ENCODE results near the gene RPS6KA5. TPM values are rescaled to one million over a fixed set of nuclear protein-coding genes. Genes with fewer than 3 reads are reported as not detected.
A peak's percentile ranks its signal among the peaks of the same experiment; 100 is the strongest.

RPS6KA5 gene
- total and polyA plus RNA-seq, 10 donors = 1.4 to 17.8 (median 8.5) TPM

- no peak overlapping the region for H3K4me3 ChIP-seq
- peaks cover 12 to 63% (median 44%) of the 10 kb centered on the region in 6 donors for H3K4me1 ChIP-seq
- TF ChIP-seq POLR2AphosphoS5 (IDR thresholded peaks at IDR 0.05) (no peak), POLR2A (IDR thresholded peaks at IDR 0.05) (no peak), CTCF (IDR thresholded peaks at IDR 0.05 in 8 of 11, conservative IDR thresholded peaks at IDR 0.05 in 3 of 11) (no peak)
- DNase-seq = no peak
- intact Hi-C loops (cut with DNase I; ENCODE audit: low total_unique reads) = no loop called here
- H3K27ac ChIP-seq = no peak overlapping the region
- H3K27me3 ChIP-seq (replicated peaks in 1 of 7) = no peaks in the 10 kb centered on the region
- H3K9me3 ChIP-seq = no peaks in the 10 kb centered on the region
- 90 to 94% (median 92%) methylated on average over 7 of the region's 7 CpGs for WGBS, 5 donors
- no peaks in the 10 kb centered on the region for H3K36me3 ChIP-seq
Observed at GRCh38 chr14:90809530-90810312, 250.7 kb downstream of the RPS6KA5 start.

- intact Hi-C loops (cut with DNase I; ENCODE audit: low total_unique reads) = no loop called here
- Histone ChIP-seq H3K27me3 (replicated peaks in 1 of 7) (no peaks in the 10 kb centered on the region), H3K4me1 (peaks cover 12 to 63% (median 48%) of the 10 kb centered on the region in 6 donors), H3K9me3 (no peaks in the 10 kb centered on the region), H3K27ac (peak overlapping the region in 1 of 8 donors; percentile 33), H3K4me3 (no peak overlapping the region), H3K36me3 (no peaks in the 10 kb centered on the region)
- DNase-seq = no peak
- TF ChIP-seq CTCF (IDR thresholded peaks at IDR 0.05 in 8 of 11, conservative IDR thresholded peaks at IDR 0.05 in 3 of 11) (no peak), POLR2AphosphoS5 (IDR thresholded peaks at IDR 0.05) (no peak), POLR2A (IDR thresholded peaks at IDR 0.05) (no peak)
- 84 to 90% (median 88%) methylated on average over 15 of the region's 15 CpGs for WGBS, 5 donors
Observed at GRCh38 chr14:90808759-90809529, 251.5 kb downstream of the RPS6KA5 start.

DNA sequence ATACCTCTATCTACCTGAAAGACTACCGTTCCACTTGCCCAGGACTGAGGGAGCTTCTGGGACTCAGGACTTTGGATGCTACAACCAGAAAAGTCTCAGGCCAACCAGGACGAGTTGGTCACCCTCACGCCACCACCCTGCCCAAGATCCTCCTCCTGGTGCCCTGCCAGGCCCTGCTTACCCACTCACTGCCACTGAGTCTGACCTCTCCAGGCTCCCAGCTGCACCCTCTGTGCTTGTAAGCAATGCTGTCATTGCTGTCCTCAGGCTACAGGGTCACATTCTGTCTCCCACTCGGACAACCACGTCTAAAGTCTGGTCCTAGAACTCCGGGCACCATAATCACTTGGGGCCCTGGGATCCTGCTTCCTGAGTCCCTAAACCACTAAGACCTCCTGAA is 253.4 kb downstream of the RPS6KA5 start:
- DNase-seq = no peak
- H3K27ac ChIP-seq = peak overlapping the region in 4 of 8 donors; percentile 73 to 84 (median 81)
- 61 to 85% (median 80%) methylated on average over 6 of the region's 6 CpGs for WGBS, 5 donors
- no peaks in the 10 kb centered on the region for H3K9me3 ChIP-seq
- no peak overlapping the region for H3K4me3 ChIP-seq
- H3K36me3 ChIP-seq = no peaks in the 10 kb centered on the region
- intact Hi-C loops (cut with DNase I; ENCODE audit: low total_unique reads) = no loop called here
- TF ChIP-seq POLR2A (IDR thresholded peaks at IDR 0.05) (no peak), CTCF (IDR thresholded peaks at IDR 0.05 in 8 of 11, conservative IDR thresholded peaks at IDR 0.05 in 3 of 11) (no peak), POLR2AphosphoS5 (IDR thresholded peaks at IDR 0.05) (no peak)
- peaks cover 5 to 65% (median 52%) of the 10 kb centered on the region in 6 donors for H3K4me1 ChIP-seq
- no peaks in the 10 kb centered on the region for H3K27me3 ChIP-seq (replicated peaks in 1 of 7)
